G401 (cell line): ENCODE results near the gene FA2H. TPM values are rescaled to one million over a fixed set of nuclear protein-coding genes. Genes with fewer than 3 reads are reported as not detected.

Source experiments
- total RNA-seq: library from RNA; depleted of rRNA; stranded (reverse); fragments of >200 nt; shearing (Covaris generic); gene quantifications from 2 replicates; pipeline ENCODE4 v1.2.3, GENCODE V29; 2014; rRNA removed

FA2H gene
- total RNA-seq, 1 experiment from 2014 or later, result not detected

Other genes with a start within 250 kb of the FA2H start
- gene GLG1, start 167.7 kb downstream of the FA2H start, total RNA-seq, result 47.3 and 78.4 TPM in 2 replicates
- 32.3 and 40.4 TPM in 2 replicates for gene RFWD3, start 107.9 kb downstream of the FA2H start, total RNA-seq
- gene MLKL, start 74.0 kb downstream of the FA2H start, total RNA-seq, result not detected in 2 replicates
- 39.5 and 58.5 TPM in 2 replicates for gene WDR59, start 210.3 kb upstream of the FA2H start, total RNA-seq
- 15.4 and 21.2 TPM in 2 replicates for gene ZNRF1, start 224.2 kb upstream of the FA2H start, total RNA-seq